Osteoblast (primary cell): ENCODE measurements around the gene CATSPERB. TPM values are rescaled to one million over a fixed set of nuclear protein-coding genes. Genes with fewer than 3 reads are reported as not detected.

Experiments
- DNase-seq: peaks from one replicate; pipeline ENCODE4 v3.0.0; 2011; ENCODE audit warnings: low spot score, mixed read lengths; ENCODE audit not compliant: insufficient read length; ENCODE audit errors: missing footprints
- H2AFZ ChIP-seq: 2 replicates; pipeline ENCODE4 v1.6.0; 2011; ENCODE audit warnings: mild to moderate bottlenecking, low read length
- H3K27ac ChIP-seq: 2 replicates; pipeline ENCODE4 v1.5.1; 2011; ENCODE audit warnings: mild to moderate bottlenecking, low read depth, low read length, moderate library complexity
- H3K27me3 ChIP-seq: 2 replicates; pipeline ENCODE4 v1.6.0; 2012; ENCODE audit warnings: mild to moderate bottlenecking, control low read depth, inconsistent platforms, low read length, moderate library complexity; ENCODE audit not compliant: insufficient read depth
- H3K36me3 ChIP-seq: 2 replicates; pipeline ENCODE4 v1.5.1; 2011; ENCODE audit warnings: mild to moderate bottlenecking, low read length, control low read depth, moderate library complexity; ENCODE audit not compliant: insufficient read depth
- H3K4me1 ChIP-seq: 2 replicates; pipeline ENCODE4 v1.5.1; 2011; ENCODE audit warnings: mild to moderate bottlenecking, low read length, control low read depth, moderate library complexity; ENCODE audit not compliant: insufficient read depth
- H3K4me2 ChIP-seq: 2 replicates; pipeline ENCODE4 v1.6.0; 2011; ENCODE audit warnings: mild to moderate bottlenecking, low read length; ENCODE audit not compliant: insufficient read depth
- H3K4me3 ChIP-seq: fragments of 200-600 bp; sonication (generic); 3 replicates; pipeline ENCODE4 v1.5.1; 2012; ENCODE audit warnings: mild to moderate bottlenecking, low read length, inconsistent platforms; ENCODE audit not compliant: insufficient read depth
- H3K79me2 ChIP-seq: 2 replicates; pipeline ENCODE4 v1.6.0; 2012; ENCODE audit warnings: mild to moderate bottlenecking, low read length, control low read depth, inconsistent platforms; ENCODE audit not compliant: insufficient read depth
- H3K9me3 ChIP-seq: 2 replicates; pipeline ENCODE4 v1.5.1; 2011; ENCODE audit warnings: low read depth, low read length, control low read depth
- H4K20me1 ChIP-seq: 2 replicates; pipeline ENCODE4 v1.6.0; 2012; ENCODE audit warnings: mild to moderate bottlenecking, low read length, control low read depth; ENCODE audit not compliant: insufficient read depth
- total RNA-seq: library from RNA; depleted of rRNA; stranded (reverse); fragments of >200 nt; gene quantifications from 2 replicates; pipeline ENCODE4 v1.2.3, GENCODE V29; 2012
- TF ChIP-seq, protein P1 (sequence below): IDR thresholded peaks from 2 replicates; pipeline ENCODE4 v1.5.1; 2011; ENCODE audit warnings: mild to moderate bottlenecking, low read depth, low read length, moderate library complexity; ENCODE audit errors: extremely low read depth

Gene CATSPERB
- total RNA-seq, 1 donor = not detected

DNA sequence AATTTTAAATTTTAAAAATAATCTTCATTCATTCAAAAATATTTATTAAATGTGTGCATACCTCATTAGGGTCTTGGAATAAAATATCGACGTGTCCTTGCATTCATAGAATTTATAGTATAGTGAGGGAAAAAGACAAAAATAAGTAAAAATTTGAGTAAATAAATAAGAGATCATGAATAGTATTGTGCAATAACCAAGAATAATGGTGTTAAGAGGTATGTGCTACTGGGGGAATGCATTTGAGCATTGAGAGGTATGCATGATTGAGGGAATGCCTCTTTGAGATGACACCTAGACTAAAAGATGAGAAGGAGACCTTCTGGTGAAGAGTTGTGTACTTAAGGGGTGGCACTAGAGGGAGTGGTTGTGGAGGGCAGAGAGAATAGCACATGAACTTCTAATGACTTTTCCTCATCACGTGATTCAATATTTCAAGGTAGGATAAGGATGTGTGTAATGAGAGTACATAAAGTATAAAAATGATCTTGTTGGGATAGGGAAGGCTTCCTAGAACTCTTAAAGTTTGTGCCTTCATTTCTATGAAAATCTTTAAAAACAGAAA, 18.8 kb upstream of the CATSPERB start:
- no peak overlapping the region for H2AFZ ChIP-seq
- H3K4me3 ChIP-seq = no peak overlapping the region
- no peaks in the 10 kb centered on the region for H4K20me1 ChIP-seq
- H3K4me1 ChIP-seq = no peaks in the 10 kb centered on the region
- H3K27me3 ChIP-seq = no peaks in the 10 kb centered on the region
- H3K27ac ChIP-seq = no peak overlapping the region
- no peaks in the 10 kb centered on the region for H3K9me3 ChIP-seq
- TF ChIP-seq, protein P1, sequence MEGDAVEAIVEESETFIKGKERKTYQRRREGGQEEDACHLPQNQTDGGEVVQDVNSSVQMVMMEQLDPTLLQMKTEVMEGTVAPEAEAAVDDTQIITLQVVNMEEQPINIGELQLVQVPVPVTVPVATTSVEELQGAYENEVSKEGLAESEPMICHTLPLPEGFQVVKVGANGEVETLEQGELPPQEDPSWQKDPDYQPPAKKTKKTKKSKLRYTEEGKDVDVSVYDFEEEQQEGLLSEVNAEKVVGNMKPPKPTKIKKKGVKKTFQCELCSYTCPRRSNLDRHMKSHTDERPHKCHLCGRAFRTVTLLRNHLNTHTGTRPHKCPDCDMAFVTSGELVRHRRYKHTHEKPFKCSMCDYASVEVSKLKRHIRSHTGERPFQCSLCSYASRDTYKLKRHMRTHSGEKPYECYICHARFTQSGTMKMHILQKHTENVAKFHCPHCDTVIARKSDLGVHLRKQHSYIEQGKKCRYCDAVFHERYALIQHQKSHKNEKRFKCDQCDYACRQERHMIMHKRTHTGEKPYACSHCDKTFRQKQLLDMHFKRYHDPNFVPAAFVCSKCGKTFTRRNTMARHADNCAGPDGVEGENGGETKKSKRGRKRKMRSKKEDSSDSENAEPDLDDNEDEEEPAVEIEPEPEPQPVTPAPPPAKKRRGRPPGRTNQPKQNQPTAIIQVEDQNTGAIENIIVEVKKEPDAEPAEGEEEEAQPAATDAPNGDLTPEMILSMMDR = no peak
- no peak overlapping the region for H3K4me2 ChIP-seq
- no peaks in the 10 kb centered on the region for H3K79me2 ChIP-seq
- DNase-seq = no peak
- no peaks in the 10 kb centered on the region for H3K36me3 ChIP-seq

DNA sequence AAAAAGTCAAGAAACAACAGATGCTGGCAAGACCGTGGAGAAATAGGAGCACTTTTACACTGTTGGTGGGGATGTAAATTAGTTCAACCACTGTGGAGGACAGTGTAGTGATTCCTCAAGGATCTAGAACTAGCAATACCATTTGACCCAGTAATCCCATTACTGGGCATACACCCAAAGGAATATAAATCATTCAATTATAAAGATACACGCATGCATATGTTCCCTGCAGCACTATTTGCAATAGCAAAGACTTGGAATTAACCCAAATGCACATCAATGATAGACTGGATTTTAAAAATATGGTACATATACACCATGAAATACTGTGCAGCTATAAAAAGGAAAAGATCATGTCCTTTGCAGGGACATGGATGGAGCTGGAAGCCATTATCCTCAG, 18.0 kb upstream of the CATSPERB start:
- Histone ChIP-seq H4K20me1 (no peaks in the 10 kb centered on the region), H3K4me1 (no peaks in the 10 kb centered on the region), H3K27me3 (no peaks in the 10 kb centered on the region), H2AFZ (no peak overlapping the region), H3K4me2 (no peak overlapping the region), H3K27ac (no peak overlapping the region), H3K79me2 (no peaks in the 10 kb centered on the region), H3K9me3 (no peaks in the 10 kb centered on the region), H3K4me3 (no peak overlapping the region), H3K36me3 (no peaks in the 10 kb centered on the region)
- no peak for DNase-seq
- TF ChIP-seq, protein P1 = no peak

DNA sequence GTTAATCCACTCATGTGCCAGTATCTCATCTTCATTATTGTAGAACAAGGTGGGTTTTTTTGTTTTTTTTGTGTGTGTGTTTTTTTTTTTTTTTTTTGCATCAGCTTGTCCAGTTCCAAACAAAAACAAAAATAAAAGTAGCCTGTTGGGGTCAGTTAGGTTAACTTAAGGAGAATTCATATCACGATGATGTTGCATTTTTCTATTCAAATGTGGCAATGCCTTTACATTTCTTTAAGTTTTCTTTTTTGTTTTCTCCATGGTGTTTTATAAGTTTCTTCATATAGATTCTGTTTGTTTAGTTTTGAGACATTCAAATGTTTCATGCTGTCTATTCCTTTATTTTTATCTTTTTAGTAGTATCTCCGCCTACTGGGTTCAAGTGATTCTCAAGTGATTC, 16.2 kb upstream of the CATSPERB start:
- no peaks in the 10 kb centered on the region for H3K79me2 ChIP-seq
- no peaks in the 10 kb centered on the region for H4K20me1 ChIP-seq
- H3K4me2 ChIP-seq = no peak overlapping the region
- H3K36me3 ChIP-seq = no peaks in the 10 kb centered on the region
- no peak for DNase-seq
- no peak overlapping the region for H2AFZ ChIP-seq
- H3K27ac ChIP-seq = no peak overlapping the region
- no peaks in the 10 kb centered on the region for H3K4me1 ChIP-seq
- no peaks in the 10 kb centered on the region for H3K9me3 ChIP-seq
- no peaks in the 10 kb centered on the region for H3K27me3 ChIP-seq
- H3K4me3 ChIP-seq = no peak overlapping the region
- TF ChIP-seq, protein P1 = no peak

DNA sequence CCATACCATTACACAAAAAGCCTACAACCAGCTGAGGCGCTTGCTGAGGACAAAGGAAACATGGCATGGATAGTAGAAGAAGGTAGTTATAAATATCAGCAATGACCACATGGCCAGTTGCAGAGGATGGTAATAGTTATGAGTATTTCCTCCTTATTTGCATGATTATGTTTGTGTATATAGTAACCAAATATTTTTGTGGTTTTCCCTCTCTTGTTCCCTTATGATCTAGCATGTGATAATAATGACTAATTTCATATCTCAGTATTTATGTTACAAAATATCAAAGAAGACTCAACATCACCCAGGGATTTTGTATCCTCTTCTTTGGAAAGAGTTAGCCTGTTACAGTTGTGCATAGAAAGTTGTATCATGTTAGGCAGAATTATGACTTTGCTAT, 13.5 kb upstream of the CATSPERB start:
- no peak overlapping the region for H2AFZ ChIP-seq
- no peak overlapping the region for H3K27ac ChIP-seq
- no peaks in the 10 kb centered on the region for H3K4me1 ChIP-seq
- no peak for DNase-seq
- no peaks in the 10 kb centered on the region for H3K79me2 ChIP-seq
- TF ChIP-seq, protein P1 = no peak
- no peaks in the 10 kb centered on the region for H3K36me3 ChIP-seq
- no peaks in the 10 kb centered on the region for H3K27me3 ChIP-seq
- no peak overlapping the region for H3K4me3 ChIP-seq
- H4K20me1 ChIP-seq = no peaks in the 10 kb centered on the region
- H3K9me3 ChIP-seq = no peaks in the 10 kb centered on the region
- H3K4me2 ChIP-seq = no peak overlapping the region
